HL-60 (cell line): Measurements from ENCODE around the gene NACA2.
"Not testable (repeated sequence)": the region's sequence is repeated elsewhere in the genome, so short reads cannot be mapped to it uniquely, and the experiment has no call there.

Source experiments
- DNase-seq, 2 experiments: peaks; one replicate each; pipeline ENCODE4 v3.0.0-alpha.2; 2010 to 2020; ENCODE audit warnings: low read depth in 1 of 2, low spot score in 1 of 2
- H3K27ac ChIP-seq: fragments of 250-450 bp; sonication (Bioruptor Pico); replicated peaks from 2 replicates; pipeline ENCODE4 v1.5.1; 2020; ENCODE audit warnings: mild to moderate bottlenecking, moderate library complexity
- H3K27me3 ChIP-seq: fragments of 250-450 bp; sonication (Bioruptor Pico); 2 replicates; pipeline ENCODE4 v1.5.1; 2021; ENCODE audit warnings: mild to moderate bottlenecking, moderate library complexity; ENCODE audit not compliant: insufficient read depth, poor library complexity, severe bottlenecking
- H3K4me3 ChIP-seq: replicated peaks from 2 replicates; pipeline ENCODE4 v1.5.1; 2011; ENCODE audit warnings: mild to moderate bottlenecking, control low read depth, low read length; ENCODE audit not compliant: insufficient read depth
- GABPA ChIP-seq: IDR thresholded peaks from 2 replicates; pipeline ENCODE4 v1.6.1; 2012; ENCODE audit warnings: low read depth
- POLR2AphosphoS5 ChIP-seq: IDR thresholded peaks from 2 replicates; pipeline ENCODE4 v1.6.1; 2012; ENCODE audit warnings: low read depth
- REST ChIP-seq: IDR thresholded peaks from 2 replicates; pipeline ENCODE4 v1.6.1; 2012; ENCODE audit warnings: low read depth; ENCODE audit not compliant: insufficient replicate concordance
- SPI1 ChIP-seq: IDR thresholded peaks from 2 replicates; pipeline ENCODE4 v1.6.1; 2012; ENCODE audit warnings: low read depth, mild to moderate bottlenecking, borderline replicate concordance
- TF ChIP-seq, protein P1 (sequence below): IDR thresholded peaks from one replicate; pipeline ENCODE4 v1.5.1; 2011; ENCODE audit warnings: low read length, control low read depth, inconsistent platforms; ENCODE audit not compliant: insufficient read depth

The NACA2 gene

DNA sequence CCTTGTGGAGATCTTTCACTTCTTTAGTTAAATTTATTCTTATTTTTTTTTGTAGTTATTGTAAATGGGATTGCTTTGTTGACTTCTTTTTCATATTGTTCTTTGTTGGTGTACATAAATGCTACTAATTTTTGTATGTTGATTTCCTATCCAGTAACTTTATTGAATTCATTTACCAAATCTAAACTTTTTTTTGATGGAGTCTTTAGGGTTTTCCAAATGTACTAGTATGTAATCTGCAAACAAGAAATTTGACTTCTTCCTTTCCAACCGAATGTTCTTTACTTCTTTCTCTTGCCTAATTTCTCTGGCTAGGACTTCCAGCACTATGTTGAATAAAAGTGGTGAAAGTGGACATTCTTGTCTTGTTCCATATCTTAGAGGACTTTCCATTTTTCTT is 41.8 kb upstream of the NACA2 start:
- TF ChIP-seq SPI1, result no peak
- TF ChIP-seq POLR2AphosphoS5, result no peak
- no peak for TF ChIP-seq REST

GRCh38 chr17:61631800-61632199 is 40.8 kb upstream of the NACA2 start:
- DNase-seq, result no peak
- TF ChIP-seq, protein P1, sequence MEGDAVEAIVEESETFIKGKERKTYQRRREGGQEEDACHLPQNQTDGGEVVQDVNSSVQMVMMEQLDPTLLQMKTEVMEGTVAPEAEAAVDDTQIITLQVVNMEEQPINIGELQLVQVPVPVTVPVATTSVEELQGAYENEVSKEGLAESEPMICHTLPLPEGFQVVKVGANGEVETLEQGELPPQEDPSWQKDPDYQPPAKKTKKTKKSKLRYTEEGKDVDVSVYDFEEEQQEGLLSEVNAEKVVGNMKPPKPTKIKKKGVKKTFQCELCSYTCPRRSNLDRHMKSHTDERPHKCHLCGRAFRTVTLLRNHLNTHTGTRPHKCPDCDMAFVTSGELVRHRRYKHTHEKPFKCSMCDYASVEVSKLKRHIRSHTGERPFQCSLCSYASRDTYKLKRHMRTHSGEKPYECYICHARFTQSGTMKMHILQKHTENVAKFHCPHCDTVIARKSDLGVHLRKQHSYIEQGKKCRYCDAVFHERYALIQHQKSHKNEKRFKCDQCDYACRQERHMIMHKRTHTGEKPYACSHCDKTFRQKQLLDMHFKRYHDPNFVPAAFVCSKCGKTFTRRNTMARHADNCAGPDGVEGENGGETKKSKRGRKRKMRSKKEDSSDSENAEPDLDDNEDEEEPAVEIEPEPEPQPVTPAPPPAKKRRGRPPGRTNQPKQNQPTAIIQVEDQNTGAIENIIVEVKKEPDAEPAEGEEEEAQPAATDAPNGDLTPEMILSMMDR, result no peak
- TF ChIP-seq REST (no peak), GABPA (no peak), SPI1 (no peak), POLR2AphosphoS5 (no peak)
- Histone ChIP-seq H3K4me3 (no peak overlapping the region), H3K27me3 (no peaks in the 10 kb centered on the region), H3K27ac (no peak overlapping the region)

More for the DNA sequence above, 41.8 kb upstream of the NACA2 start:
- no peaks in the 10 kb centered on the region for H3K27me3 ChIP-seq
- no peak for DNase-seq
- no peak overlapping the region for H3K4me3 ChIP-seq
- H3K27ac ChIP-seq, result no peak overlapping the region

GRCh38 chr17:61628158-61628557 is 37.1 kb upstream of the NACA2 start:
- H3K4me3 ChIP-seq, H3K27ac ChIP-seq, H3K27me3 ChIP-seq, DNase-seq: not testable (repeated sequence)

DNA sequence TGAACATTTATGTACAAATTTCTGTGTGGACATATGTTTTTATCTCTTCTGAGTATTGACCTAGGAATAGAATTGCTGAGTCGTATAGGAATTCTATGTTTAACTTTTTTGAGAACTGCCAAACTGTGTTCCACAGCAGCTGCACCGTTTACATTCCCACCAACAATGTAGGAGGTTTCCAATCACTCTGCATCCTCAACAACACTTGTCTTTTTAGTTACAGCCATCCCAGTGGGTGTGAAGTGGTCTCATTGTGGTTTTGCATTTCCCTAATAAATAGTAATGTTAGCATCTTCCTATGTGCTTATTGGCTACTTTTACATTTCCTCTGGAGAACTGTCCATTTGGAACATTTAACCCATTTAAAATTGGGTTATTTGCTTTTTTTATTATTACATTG is 36.6 kb upstream of the NACA2 start:
- Histone ChIP-seq H3K27me3 (no peaks in the 10 kb centered on the region), H3K4me3 (no peak overlapping the region), H3K27ac (no peak overlapping the region)
- DNase-seq, result no peak
- TF ChIP-seq POLR2AphosphoS5 (no peak), REST (no peak), GABPA (no peak), SPI1 (no peak)
- TF ChIP-seq, protein P1, result no peak
